Embryonic facial prominence (tissue), 1 donor: ENCODE measurements around the gene ZMYM4.

Experiments used
- DNase-seq: peaks from one replicate; pipeline ENCODE4 v3.0.0-alpha.2; 2016; ENCODE audit errors: extremely low spot score

The ZMYM4 gene

GRCh38 chr1:35406103-35406502 lies 137.6 kb downstream of the ZMYM4 start:
- DNase-seq, result no peak

DNA sequence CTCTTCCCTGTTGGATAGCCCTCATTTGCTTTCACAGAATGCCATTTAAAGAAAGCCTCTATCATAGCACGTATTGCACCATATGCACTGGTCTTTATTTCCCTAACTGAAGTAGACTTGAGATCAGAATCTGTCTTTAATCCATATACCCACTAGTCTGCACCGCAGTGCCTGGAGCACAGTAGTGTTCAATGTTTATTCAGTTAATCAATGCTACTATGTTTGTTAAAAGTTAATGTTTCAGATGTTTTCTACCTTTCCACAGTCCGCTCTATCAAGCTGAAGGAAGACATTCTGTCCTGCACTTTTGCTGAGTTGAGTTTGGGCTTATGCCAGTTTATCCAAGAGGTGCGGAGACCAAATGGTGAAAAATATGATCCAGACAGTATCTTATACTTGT lies 139.2 kb downstream of the ZMYM4 start:
- DNase-seq, result no peak

DNA sequence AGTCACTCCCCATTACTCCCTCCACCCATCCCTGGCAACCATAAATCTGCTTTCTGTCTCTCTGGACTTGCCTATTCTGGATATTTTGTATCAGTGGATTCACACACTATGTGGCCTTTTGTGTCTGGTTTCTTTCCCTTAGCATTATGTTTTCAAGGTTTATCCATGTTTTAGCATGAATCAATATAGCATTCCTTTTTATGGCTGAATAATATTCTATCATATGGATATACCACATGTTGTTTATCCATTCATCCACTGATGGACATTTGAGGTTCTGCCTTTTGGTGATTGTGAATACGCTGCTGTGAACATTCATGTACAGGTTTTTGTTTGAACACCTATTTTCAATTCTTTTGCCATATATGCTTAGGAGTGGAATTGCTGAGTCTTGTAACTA lies 140.4 kb downstream of the ZMYM4 start:
- DNase-seq, result no peak

GRCh38 chr1:35426097-35426586 lies 157.6 kb downstream of the ZMYM4 start:
- no peak for DNase-seq

DNA sequence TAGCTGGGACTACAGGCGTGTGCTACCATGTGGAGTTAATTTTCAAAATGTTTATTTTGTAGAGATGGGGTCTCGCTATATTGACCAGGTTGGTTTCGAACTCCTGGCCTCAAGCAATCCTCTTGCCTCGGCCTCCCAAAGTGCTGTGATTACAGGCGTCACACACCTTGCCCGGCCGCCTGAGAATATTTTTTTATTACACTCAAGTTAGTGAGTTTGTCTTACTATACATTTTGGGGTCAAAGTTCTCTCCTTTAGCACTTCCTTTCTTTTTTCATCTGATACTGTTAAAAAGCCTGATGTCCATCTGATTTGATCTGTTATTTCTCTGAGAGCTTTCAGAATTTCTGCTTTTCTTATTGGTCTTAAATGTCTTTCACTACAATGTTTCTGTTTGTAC lies 159.9 kb downstream of the ZMYM4 start:
- no peak for DNase-seq

- no peak for DNase-seq
Observed at GRCh38 chr1:35430762-35431161, 162.3 kb downstream of the ZMYM4 start.

DNA sequence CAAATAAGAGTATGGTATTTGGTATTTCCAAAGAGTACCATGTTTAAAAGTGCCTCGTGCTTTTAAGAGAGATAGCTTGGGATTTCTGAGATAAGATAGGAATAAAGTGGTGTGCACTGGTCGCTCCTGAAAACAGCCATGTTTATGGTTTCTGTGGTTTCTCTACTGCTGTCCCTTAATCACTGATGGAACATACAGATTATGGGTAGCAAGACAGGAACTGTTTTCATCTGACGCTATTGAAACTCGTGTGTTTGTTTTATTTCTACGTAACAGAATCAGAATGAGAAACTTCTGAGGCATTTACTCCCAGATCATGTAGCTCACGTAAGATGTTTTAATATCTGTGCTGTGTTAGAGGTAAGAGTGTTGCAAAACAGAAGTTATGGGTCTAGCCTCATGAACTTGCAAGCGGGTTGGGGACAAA lies 162.7 kb downstream of the ZMYM4 start:
- DNase-seq, result no peak

DNA sequence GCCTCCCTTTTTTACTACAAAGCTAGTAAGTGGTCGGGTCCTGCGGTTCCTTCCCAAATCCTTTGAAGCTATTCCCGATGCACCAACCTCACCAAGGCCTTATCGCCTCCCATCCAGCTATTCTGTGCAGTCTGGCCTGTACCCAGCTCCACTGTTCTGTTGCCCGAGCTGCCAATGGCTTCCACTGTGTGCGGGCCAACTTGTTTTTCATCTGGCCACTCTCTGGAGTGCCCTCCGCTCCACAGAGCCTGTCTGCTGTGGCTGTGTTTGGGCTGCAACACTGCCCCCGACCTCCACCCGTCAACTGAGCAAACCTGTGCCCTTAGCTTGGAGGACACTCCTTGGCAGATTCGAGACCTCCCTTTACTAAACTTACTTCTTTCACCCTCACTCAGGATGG lies 163.7 kb downstream of the ZMYM4 start:
- no peak for DNase-seq

GRCh38 chr1:35433714-35434113 lies 165.2 kb downstream of the ZMYM4 start:
- no peak for DNase-seq

- DNase-seq, result no peak
Observed at GRCh38 chr1:35434703-35435102, 166.2 kb downstream of the ZMYM4 start.

GRCh38 chr1:35436078-35436477 lies 167.6 kb downstream of the ZMYM4 start:
- DNase-seq, result no peak

GRCh38 chr1:35437200-35437599 lies 168.7 kb downstream of the ZMYM4 start:
- no peak for DNase-seq

- no peak for DNase-seq
Observed at GRCh38 chr1:35439626-35440025, 171.1 kb downstream of the ZMYM4 start.

DNA sequence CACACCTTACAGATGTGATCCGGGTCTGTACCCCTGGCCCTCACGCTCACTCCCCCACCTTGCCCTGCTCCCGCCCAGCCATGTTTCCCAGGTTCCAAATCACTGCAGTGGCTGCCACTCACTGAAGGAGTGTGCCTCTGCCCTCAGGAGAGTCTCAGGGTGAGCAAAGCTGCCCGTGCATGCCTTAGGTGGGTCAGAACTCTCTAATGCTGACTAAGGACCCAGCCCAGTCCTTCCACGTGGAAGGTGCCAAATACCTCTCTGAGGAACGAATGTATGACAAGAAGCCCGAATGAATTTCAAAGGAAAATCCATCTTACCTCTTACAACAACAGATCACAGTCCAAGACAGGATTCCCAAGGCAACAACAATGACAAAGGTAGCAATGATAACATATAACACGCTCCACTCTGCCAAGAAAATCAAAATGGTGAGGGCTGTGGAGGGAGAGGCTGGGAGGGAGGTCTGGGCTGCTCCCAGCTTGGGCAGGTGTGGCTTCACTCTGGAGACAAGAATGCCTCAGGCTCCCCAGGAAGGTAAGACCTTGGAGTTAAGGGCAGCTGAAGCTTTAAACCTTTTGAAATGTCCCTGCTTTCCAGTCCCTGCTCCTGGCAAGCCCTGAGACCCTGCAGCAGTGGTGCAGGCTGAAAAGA lies 173.5 kb downstream of the ZMYM4 start:
- no peak for DNase-seq

DNA sequence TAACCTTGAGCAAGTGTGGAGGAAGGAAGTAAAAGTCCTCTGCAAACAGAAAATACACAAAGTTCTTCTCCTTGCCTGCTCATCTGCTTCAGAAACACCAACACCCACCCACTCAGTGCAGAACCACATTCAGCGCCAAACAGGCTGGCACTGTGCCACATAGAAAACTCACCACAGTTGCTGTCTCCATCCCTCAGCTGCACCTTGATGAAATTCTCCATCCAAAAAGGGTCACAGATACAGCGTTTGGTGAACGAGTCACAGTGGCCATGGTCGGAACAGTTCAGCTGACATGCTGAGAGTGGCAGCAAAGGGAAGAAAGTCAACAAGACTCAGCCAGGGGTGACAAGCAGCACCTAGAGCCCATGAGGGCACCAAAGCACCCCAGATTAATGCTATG lies 174.2 kb downstream of the ZMYM4 start:
- DNase-seq, result no peak

GRCh38 chr1:35443768-35444518 lies 175.4 kb downstream of the ZMYM4 start:
- DNase-seq, result no peak

GRCh38 chr1:35444519-35444774 lies 175.9 kb downstream of the ZMYM4 start:
- DNase-seq, result no peak

- DNase-seq, result no peak
Observed at GRCh38 chr1:35447278-35447677, 178.8 kb downstream of the ZMYM4 start.

- no peak for DNase-seq
Observed at GRCh38 chr1:35448344-35448801, 179.9 kb downstream of the ZMYM4 start.

DNA sequence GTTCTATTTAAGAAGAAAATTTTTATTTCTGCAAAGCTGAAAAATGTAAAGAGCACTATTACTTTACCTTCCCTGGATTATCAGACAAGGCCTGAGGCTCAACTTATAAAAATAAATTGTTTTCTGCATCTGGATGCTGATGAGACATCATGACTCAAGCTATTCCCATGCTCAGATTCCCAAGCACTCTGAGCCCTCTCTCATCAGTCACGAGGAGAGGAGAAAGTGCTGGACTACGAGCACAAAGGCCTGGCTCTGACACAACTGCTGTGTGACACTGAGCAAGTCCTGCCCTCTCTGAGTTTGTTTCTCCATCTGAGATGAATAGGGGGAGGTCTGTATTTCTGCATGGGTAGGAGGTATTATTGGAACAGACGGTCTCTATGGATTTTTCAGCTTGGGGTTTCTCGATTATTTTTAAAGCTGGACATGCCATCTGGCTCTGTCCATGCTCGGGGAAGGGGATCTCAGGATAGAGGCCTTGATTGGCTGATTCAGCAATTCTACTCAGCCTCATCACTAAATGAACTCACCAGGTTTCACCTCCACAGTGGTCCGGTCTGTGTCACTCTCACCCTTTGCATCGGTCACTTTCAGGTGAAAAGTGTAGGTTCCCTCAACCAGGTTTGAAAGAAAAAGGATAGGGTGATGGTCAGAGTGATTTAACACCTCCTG lies 181.0 kb downstream of the ZMYM4 start:
- DNase-seq, result no peak

- peak; percentile 13 for DNase-seq
Observed at GRCh38 chr1:35451125-35451528, 182.6 kb downstream of the ZMYM4 start.

DNA sequence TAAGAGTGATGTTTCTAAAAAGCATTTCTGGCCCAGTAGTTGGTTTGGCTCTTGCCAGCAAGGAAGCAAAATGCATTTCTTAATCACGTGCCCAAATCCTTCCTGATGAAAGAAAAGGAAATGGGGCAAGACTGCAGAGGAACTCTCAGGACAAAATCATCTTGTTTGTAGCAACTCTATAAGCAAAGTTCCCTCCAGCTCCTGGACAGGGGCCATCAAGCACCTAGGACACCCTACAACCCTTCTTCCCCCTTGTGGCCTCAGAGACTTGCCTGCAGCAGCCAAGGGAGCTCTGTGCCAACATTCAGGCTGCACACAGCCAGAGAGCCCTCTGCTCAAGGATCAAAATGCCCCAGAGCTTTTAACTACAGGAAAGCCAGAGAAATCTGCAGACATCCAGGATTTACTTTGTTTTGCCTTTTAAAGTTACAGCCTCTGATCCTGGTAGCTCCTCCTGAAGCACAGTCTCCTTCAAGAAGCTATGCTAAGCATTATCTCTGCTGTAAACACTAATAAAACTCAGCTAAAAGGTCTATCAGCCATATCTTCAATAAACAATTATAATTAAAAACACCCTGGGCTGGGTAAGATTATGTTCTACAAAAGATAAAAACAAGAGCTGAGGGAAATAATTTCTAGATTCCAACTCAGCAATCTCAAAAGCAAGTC lies 183.7 kb downstream of the ZMYM4 start:
- DNase-seq, result no peak
